ENCODE measurements around the gene TAS1R2. TPM values are rescaled to one million over a fixed set of nuclear protein-coding genes. Genes with fewer than 3 reads are reported as not detected.

Gene TAS1R2
- total RNA-seq, 2 experiments from 2014 or later, result not detected

DNA sequence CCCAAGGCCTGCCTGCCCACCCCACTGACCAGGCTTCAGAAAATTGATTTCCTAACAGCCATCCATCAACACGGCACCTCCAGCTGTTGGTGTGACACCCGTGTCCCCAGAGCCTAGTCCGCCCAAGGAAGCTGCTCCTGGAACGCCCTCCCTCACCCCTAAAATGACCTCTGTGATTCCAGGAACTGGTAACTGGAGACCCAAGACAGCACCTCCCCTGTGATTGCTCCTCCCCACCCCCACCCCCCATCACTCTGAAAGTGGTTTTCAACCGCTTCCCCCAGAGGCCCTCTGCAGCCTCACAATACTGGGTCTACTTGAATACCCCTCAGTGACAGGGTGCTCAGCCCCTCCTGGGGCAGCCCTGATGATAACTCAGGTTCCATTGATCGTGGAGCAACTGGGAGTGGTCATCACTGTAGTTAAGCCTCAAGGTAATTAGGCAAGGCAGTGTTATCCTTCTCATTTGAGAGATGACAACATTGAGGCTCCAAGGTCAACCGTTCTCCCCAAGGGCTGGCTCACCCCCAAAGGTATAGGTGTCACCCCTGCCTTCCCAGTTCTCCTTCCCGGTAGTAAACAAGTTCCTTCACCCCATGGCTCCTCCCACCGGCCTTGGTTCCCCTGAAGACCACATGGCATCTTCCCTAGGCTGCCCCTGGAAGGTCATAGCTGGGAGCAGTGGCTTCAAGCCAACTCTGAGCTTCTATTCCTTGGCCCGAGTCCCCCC lies 52.0 kb downstream of the TAS1R2 start:
- no peak overlapping the region for H3K27ac Mint-ChIP-seq
- no peaks in the 10 kb centered on the region for H3K9me3 Mint-ChIP-seq (ENCODE audit: low read depth)
- ATAC-seq, result no peak
- POLR2A ChIA-PET, result no interaction called here
- H3K27me3 Mint-ChIP-seq, result peaks cover 14% of the 10 kb centered on the region
- H3K36me3 Mint-ChIP-seq (ENCODE audit: low read depth), result no peaks in the 10 kb centered on the region
- intact Hi-C loops (cut with DNase I, micrococcal nuclease), result no loop called here
- no peak overlapping the region for H3K4me3 Mint-ChIP-seq
- no peak for DNase-seq
- no peaks in the 10 kb centered on the region for H3K4me1 Mint-ChIP-seq
- CTCF ChIA-PET, result no interaction called here

DNA sequence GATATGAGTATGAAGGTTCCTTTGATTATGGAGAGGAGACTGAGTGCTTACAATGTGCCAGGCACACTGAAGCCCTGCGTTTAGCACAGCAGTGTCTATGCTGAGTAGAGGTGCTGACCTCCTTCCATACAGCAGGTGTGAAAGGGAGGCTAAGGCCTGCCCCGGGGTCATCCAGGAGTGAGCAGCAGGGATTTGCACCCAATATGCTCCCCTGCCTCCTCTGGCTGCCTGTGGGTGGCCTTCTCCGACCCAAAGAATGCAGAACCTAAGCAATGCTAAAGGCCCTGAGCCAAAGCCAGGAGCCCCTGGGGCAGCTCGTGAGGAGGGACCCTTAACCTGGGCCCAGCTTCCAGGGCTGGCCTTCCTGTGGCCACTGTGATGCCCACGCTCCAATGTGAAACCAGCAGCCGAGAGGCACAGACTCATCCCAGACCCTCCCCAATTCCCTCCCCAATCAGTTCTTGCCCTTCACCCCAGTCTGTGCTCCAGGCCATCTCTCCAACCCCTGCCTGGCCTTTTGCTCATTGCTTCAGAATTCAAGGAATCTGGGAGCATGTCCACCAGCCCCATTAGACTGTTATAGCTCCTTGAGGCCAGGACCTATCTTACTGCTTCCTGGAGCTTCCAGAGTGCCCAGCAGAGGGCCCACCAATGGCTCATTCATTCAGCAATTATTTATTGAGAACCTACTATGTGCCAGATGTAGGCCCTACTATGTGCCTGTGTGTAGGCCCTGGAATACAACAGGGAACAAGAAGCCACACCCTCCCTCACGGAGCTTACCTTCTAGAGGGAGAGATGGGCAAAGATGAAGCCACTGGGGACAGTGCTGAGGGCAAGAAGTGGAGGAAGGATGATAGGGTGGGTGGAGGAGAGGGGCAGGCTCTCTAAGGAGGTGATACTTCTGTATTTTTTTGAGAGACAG lies 53.3 kb downstream of the TAS1R2 start:
- H3K9me3 Mint-ChIP-seq (ENCODE audit: low read depth), result no peaks in the 10 kb centered on the region
- no peak for ATAC-seq
- H3K27ac Mint-ChIP-seq, result no peak overlapping the region

DNA sequence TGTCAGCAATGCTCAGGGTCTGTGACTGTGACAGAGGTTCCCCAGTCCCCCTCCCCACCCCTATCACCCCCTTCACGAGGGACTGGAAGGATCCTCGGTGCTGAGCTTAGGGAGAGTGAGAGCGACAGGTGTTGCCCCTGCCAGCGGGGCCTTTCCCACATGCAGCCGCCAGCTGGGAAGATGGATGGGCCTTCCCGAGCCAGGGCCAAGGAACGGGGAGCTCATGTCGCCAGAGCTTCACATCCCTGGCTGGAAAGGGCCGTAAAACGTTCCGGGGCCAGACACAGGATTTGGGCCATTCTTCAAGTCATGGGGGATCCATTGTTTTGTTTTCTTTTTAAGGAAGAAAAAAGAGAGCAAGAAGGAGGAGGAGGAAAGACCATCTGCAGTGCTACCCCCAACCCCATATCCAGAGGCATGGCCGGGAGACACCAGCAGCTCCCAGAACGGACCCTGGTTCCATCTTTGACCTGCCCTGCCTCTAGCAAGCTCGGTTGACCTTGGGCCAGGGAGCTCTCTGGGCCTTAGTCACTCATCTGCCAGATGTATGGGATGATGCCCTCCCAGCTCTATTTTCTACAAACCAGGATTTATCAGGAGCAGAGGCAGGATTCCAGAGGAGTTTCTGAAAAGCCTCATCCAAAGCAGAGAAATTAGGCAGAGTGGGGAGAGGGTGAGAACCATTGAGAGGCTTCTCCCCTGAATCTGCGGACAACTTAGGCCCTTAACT lies 54.1 kb downstream of the TAS1R2 start:
- Mint-ChIP-seq H3K4me3 (no peak overlapping the region), H3K9me3 (ENCODE audit: low read depth) (no peaks in the 10 kb centered on the region), H3K36me3 (ENCODE audit: low read depth) (no peaks in the 10 kb centered on the region), H3K27ac (no peak overlapping the region), H3K27me3 (peaks cover 6% of the 10 kb centered on the region), H3K4me1 (no peaks in the 10 kb centered on the region)
- ChIA-PET CTCF (no interaction called here), POLR2A (no interaction called here)
- DNase-seq (no peak), ATAC-seq (no peak)
- intact Hi-C loops (cut with DNase I, micrococcal nuclease), result no loop called here

More for the DNA sequence above, 53.3 kb downstream of the TAS1R2 start:
- Mint-ChIP-seq H3K4me3 (no peak overlapping the region), H3K27me3 (peaks cover 8% of the 10 kb centered on the region), H3K36me3 (ENCODE audit: low read depth) (no peaks in the 10 kb centered on the region), H3K4me1 (no peaks in the 10 kb centered on the region)
- intact Hi-C loops (cut with DNase I, micrococcal nuclease), result no loop called here
- ChIA-PET CTCF (interaction anchor here (0.7 kb wide), 1 partner anchor 197 kb away, joined by 3 read pairs; no protein-coding TSS in a partner anchor), POLR2A (no interaction called here)
- DNase-seq, result no peak

DNA sequence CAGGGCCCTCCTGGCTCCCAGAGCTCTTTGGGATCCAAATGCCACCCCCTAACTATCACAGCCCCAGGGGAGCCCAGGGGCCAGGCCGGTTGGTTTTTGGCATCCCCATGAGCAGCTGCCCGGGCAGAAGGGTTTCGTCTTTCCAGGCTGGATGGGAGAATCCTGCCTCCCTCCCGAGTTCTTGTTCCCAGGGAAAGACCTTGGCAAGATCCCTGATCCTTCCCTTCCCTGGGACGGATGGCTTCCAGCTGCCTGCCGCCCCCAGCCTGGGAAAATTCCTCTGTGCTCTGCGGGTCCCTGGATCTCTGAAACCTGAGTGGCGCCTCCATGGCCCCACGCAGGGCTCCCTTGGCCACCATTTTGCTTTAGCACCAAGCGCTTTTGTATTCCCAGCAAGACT lies 55.6 kb downstream of the TAS1R2 start:
- Mint-ChIP-seq H3K27me3 (peaks cover 6% of the 10 kb centered on the region), H3K36me3 (ENCODE audit: low read depth) (no peaks in the 10 kb centered on the region), H3K9me3 (ENCODE audit: low read depth) (no peaks in the 10 kb centered on the region), H3K27ac (no peak overlapping the region), H3K4me3 (no peak overlapping the region), H3K4me1 (no peaks in the 10 kb centered on the region)
- POLR2A ChIA-PET, result no interaction called here
- intact Hi-C loops (cut with DNase I, micrococcal nuclease), result no loop called here
- DNase-seq (no peak), ATAC-seq (no peak)
- CTCF ChIA-PET, result no interaction called here

DNA sequence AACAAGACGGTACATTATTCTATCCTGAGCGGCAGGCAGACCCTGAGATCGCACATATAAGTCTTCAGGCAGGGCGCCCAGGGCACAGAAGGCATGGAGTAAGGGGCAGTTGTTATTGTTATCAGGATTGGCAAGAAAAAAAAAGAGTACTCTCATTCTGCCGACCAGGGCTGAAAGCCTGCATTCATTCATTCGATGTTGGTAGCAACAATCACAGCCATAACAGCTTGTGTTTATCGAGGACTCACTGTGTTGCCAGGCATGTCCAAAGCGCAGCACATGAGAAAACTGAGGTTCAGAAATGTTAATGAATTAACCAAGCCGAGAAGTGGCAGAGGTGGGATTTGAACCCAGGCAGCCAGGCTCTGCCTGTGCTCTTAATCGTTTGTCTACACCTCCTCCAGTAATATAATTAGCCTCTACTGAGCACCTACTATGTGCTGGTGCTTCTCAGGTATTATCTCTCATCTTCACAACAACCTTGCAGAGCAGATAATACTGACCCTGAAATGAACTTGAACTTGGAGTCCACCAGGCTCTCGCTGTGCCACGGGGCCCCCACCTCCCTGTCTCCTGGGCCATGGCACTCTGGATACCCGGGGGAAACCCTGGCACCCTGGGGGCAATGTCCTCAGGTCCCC lies 56.2 kb downstream of the TAS1R2 start:
- no peak for ATAC-seq
- ChIA-PET POLR2A (no interaction called here), CTCF (no interaction called here)
- Mint-ChIP-seq H3K36me3 (ENCODE audit: low read depth) (no peaks in the 10 kb centered on the region), H3K9me3 (ENCODE audit: low read depth) (no peaks in the 10 kb centered on the region), H3K4me3 (no peak overlapping the region), H3K4me1 (no peaks in the 10 kb centered on the region), H3K27me3 (peaks cover 6% of the 10 kb centered on the region), H3K27ac (no peak overlapping the region)
- intact Hi-C loops (cut with DNase I, micrococcal nuclease), result no loop called here
- no peak for DNase-seq

DNA sequence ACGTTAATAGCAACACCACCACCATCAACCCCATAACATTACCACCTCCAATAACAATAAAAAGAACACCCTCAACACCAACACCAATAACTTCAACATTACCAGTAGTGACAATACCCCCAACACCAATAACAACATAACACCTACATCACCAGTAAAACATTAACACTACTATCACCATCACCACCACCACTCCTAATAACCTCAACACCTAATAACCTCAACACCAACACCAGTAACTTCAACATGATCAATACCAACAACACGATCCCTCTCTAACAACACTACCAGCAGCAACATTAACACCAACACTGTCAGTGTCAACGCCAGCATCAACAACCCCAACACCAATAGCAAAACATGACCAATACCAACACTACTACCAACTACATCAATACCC lies 57.2 kb downstream of the TAS1R2 start:
- no peak overlapping the region for H3K4me3 Mint-ChIP-seq
- CTCF ChIA-PET, result no interaction called here
- H3K36me3 Mint-ChIP-seq (ENCODE audit: low read depth), result no peaks in the 10 kb centered on the region
- H3K27me3 Mint-ChIP-seq, result peaks cover 4% of the 10 kb centered on the region
- DNase-seq, result no peak
- H3K9me3 Mint-ChIP-seq (ENCODE audit: low read depth), result no peaks in the 10 kb centered on the region
- POLR2A ChIA-PET, result no interaction called here
- H3K27ac Mint-ChIP-seq, result no peak overlapping the region
- ATAC-seq, result no peak
- intact Hi-C loops (cut with DNase I, micrococcal nuclease), result no loop called here
- no peaks in the 10 kb centered on the region for H3K4me1 Mint-ChIP-seq

DNA sequence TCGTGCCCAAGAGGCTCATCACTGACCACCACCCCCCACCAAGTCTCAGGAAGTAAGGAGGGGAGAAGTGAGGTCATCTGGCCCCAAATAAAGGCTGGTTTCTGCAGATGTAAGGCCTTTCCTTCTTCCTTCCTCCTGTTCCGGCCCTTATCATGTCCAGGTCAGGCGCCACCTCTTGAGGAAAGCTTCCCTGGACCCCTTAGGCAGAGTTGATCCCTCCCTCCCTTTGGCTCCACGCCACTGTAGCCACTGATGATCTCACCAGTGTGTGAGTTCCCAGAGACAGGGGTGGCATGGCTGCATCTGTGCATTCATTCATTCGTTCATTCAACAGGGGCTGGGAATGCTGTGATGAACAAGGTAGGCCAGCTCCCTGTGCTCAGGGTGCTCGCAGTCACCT lies 59.2 kb downstream of the TAS1R2 start:
- no peaks in the 10 kb centered on the region for H3K9me3 Mint-ChIP-seq (ENCODE audit: low read depth)
- ChIA-PET POLR2A (no interaction called here), CTCF (no interaction called here)
- no peak overlapping the region for H3K4me3 Mint-ChIP-seq
- intact Hi-C loops (cut with DNase I, micrococcal nuclease), result no loop called here
- H3K27me3 Mint-ChIP-seq, result peaks cover 9% of the 10 kb centered on the region
- DNase-seq, result no peak
- no peak for ATAC-seq
- no peak overlapping the region for H3K27ac Mint-ChIP-seq
- no peaks in the 10 kb centered on the region for H3K4me1 Mint-ChIP-seq
- H3K36me3 Mint-ChIP-seq (ENCODE audit: low read depth), result no peaks in the 10 kb centered on the region

DNA sequence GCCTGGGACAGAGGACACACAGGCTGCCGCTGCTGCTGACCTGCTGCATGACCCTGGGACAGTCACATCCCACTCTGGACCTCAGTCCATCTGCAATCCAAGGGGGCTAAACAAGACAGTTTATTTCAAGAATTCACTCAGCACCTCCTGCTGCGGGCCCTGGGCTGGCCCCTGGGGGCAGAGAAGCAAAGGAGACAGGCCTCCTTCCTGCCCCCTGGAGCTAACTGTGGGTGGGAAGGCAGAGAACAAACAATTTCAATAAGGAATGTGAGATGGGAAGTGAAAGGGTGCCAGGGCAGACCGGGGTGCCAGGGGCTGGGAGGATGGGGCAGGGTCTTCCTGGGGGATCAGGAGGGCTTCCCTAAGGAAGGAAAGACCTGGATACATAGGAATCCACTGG lies 60.0 kb downstream of the TAS1R2 start:
- CTCF ChIA-PET, result no interaction called here

DNA sequence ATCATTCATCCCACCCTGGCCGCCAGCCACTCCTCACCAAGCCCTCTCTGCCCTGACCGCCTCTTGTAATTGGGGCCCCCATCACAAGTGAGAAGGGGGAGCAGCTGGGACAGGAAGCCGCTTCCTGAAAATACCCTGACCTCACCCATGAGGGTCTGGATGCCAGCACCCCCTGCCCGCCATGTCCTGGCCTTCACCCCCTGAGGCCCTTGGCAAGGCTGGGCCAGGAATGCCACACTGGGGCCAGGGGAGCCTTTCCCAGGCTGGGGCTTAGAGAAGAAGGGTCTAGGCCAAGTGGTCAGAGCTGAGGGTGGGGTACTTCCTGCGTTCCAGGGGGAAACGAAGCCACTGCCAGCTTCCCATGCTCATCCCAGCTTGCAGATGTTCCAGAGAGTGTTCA lies 60.5 kb downstream of the TAS1R2 start:
- CTCF ChIA-PET, result no interaction called here
- H3K27me3 Mint-ChIP-seq, result peaks cover 10% of the 10 kb centered on the region
- POLR2A ChIA-PET, result no interaction called here

More for the DNA sequence above, 60.0 kb downstream of the TAS1R2 start:
- DNase-seq (no peak), ATAC-seq (no peak)
- H3K27me3 Mint-ChIP-seq, result peaks cover 6% of the 10 kb centered on the region
- no peak overlapping the region for H3K27ac Mint-ChIP-seq
- POLR2A ChIA-PET, result no interaction called here
- no peaks in the 10 kb centered on the region for H3K4me1 Mint-ChIP-seq
- H3K4me3 Mint-ChIP-seq, result no peak overlapping the region
- intact Hi-C loops (cut with DNase I, micrococcal nuclease), result no loop called here
- H3K9me3 Mint-ChIP-seq (ENCODE audit: low read depth), result no peaks in the 10 kb centered on the region
- no peaks in the 10 kb centered on the region for H3K36me3 Mint-ChIP-seq (ENCODE audit: low read depth)

DNA sequence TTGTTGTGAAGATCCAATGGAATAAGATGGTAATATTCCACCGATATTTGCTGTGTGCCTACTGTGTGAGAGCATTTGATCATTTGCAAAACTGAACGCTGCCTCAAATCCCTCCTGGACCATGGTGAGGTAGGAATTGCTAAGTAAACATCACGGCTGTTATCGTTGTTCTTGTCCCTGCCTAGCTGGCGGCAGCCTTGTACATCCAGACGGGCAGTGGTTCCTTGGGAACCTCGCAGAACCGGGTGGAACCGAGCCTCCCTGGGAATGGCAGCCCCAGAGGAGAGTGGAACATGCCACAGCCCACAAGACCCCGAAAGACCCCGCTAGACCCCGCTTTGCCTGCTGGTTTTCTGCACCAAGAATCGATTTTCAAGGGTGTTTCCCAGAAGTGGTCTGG lies 60.9 kb downstream of the TAS1R2 start:
- no peak for ATAC-seq
- no peak overlapping the region for H3K4me3 Mint-ChIP-seq
- ChIA-PET CTCF (no interaction called here), POLR2A (no interaction called here)
- H3K27me3 Mint-ChIP-seq, result peaks cover 14% of the 10 kb centered on the region
- H3K36me3 Mint-ChIP-seq (ENCODE audit: low read depth), result no peaks in the 10 kb centered on the region
- H3K4me1 Mint-ChIP-seq, result no peaks in the 10 kb centered on the region
- no peak for DNase-seq
- no peak overlapping the region for H3K27ac Mint-ChIP-seq
- intact Hi-C loops (cut with DNase I, micrococcal nuclease), result no loop called here
- H3K9me3 Mint-ChIP-seq (ENCODE audit: low read depth), result no peaks in the 10 kb centered on the region

More for the DNA sequence above, 60.5 kb downstream of the TAS1R2 start:
- H3K36me3 Mint-ChIP-seq (ENCODE audit: low read depth), result no peaks in the 10 kb centered on the region
- H3K27ac Mint-ChIP-seq, result no peak overlapping the region
- H3K4me3 Mint-ChIP-seq, result no peak overlapping the region
- intact Hi-C loops (cut with DNase I, micrococcal nuclease), result no loop called here
- DNase-seq (no peak), ATAC-seq (no peak)
- H3K9me3 Mint-ChIP-seq (ENCODE audit: low read depth), result no peaks in the 10 kb centered on the region
- H3K4me1 Mint-ChIP-seq, result no peaks in the 10 kb centered on the region

DNA sequence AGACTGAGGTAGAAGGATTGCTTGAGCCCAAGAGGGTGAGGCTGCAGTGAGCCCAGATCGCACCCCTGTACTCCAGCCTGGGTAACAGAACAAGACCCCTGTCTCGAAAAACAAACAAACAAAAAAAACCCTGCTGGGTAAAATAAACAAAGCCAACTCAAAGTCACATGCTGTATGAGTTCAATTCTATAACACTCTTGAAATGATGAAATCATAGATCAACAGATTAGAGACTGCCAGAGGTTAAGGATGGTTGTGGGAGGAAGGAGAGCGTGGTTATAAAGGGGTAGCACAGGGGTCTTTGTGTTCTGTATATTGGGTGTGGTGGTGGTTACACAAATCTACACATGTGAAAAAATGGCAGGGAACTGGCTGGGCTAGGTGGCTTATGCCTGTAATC lies 62.5 kb downstream of the TAS1R2 start:
- H3K4me1 Mint-ChIP-seq, result no peaks in the 10 kb centered on the region
- POLR2A ChIA-PET, result no interaction called here
- no peak for DNase-seq
- H3K4me3 Mint-ChIP-seq, result no peak overlapping the region
- no peak overlapping the region for H3K27ac Mint-ChIP-seq
- intact Hi-C loops (cut with DNase I, micrococcal nuclease), result no loop called here
- ATAC-seq, result no peak
- no peaks in the 10 kb centered on the region for H3K36me3 Mint-ChIP-seq (ENCODE audit: low read depth)
- CTCF ChIA-PET, result no interaction called here
- no peaks in the 10 kb centered on the region for H3K9me3 Mint-ChIP-seq (ENCODE audit: low read depth)
- H3K27me3 Mint-ChIP-seq, result peaks cover 18% of the 10 kb centered on the region

Data from activated CD4-positive, alpha-beta T cell treated with anti-CD3 and anti-CD28 coated beads for 36 hours (primary cell).